GM12878 (cell line): ENCODE results near the gene CYP8B1. TPM values are rescaled to one million over a fixed set of nuclear protein-coding genes. Genes with fewer than 3 reads are reported as not detected.

Experiments used
- ATAC-seq: fragments of 200-7000 bp; cut with Tn5 transposase; 3 replicates; pipeline ENCODE4 v1.9.1; 2020; ENCODE audit warnings: mild to moderate bottlenecking, moderate library complexity
- BruUV-seq: library from RNA; stranded (reverse); fragments of 400-500 nt; replicated peaks from 2 replicates; lab custom pipeline; 2021; lab: Mats Ljungman, UMichigan
- CTCF ChIA-PET: fragments of 300-600 bp; sonication (Branson Sonifier 250); formaldehyde crosslinking; extraction: SDS; loops from one replicate; lab custom pipeline; 2021; ENCODE audit warnings: inconsistent platforms; lab: Yijun Ruan, JAX
- POLR2A ChIA-PET: fragments of 350-600 bp; formaldehyde crosslinking; extraction: SDS; loops from one replicate; lab custom pipeline; 2021; ENCODE audit warnings: inconsistent platforms; lab: Charles Lee
- RAD21 ChIA-PET: fragments of 300-600 bp; sonication (Branson Sonifier 250); formaldehyde crosslinking; loops from one replicate; lab custom pipeline; 2023; ENCODE audit warnings: antibody characterized with exemption; ENCODE audit not compliant: unreplicated experiment; lab: Charles Lee
- SMC1A ChIA-PET: fragments of 300-600 bp; sonication (Branson Sonifier 250); formaldehyde crosslinking; loops from one replicate; lab custom pipeline; 2023; ENCODE audit not compliant: unreplicated experiment, uncharacterized antibody; lab: Charles Lee
- DNase-seq: peaks from one replicate; pipeline ENCODE4 v3.0.0-alpha.2; 2011; ENCODE audit warnings: low read depth, low spot score
- FAIRE-seq: peaks from 3 replicates; lab custom pipeline; 2011; peaks lifted over from hg19 to GRCh38; lab: Jason Lieb, UNC
- H2AFZ ChIP-seq: 2 replicates; pipeline ENCODE4 v1.6.0; 2011; ENCODE audit warnings: low read depth, low read length, control low read depth; ENCODE audit not compliant: control insufficient read depth
- H3K27ac ChIP-seq: 2 replicates; pipeline ENCODE4 v1.5.1; 2011; ENCODE audit warnings: control low read depth; ENCODE audit not compliant: control insufficient read depth, insufficient read depth
- H3K27me3 ChIP-seq, 2 experiments: replicated peaks in 1 of 2; 2 replicates each; pipeline versions ENCODE4 v1.6.0 to v1.6.1; 2011; ENCODE audit warnings: low read length in 1 of 2; ENCODE audit not compliant: control insufficient read depth in 2 of 2, insufficient read depth in 2 of 2
- H3K36me3 ChIP-seq, 2 experiments: 2 replicates each; pipeline ENCODE4 v1.5.1; 2011; ENCODE audit warnings: low read length in 1 of 2; ENCODE audit not compliant: control insufficient read depth in 2 of 2, insufficient read depth in 2 of 2
- H3K4me1 ChIP-seq: 2 replicates; pipeline ENCODE4 v1.6.1; 2011; ENCODE audit warnings: mild to moderate bottlenecking, low read length, moderate library complexity, mixed read lengths; ENCODE audit not compliant: control insufficient read depth, insufficient read depth
- H3K4me2 ChIP-seq: 2 replicates; pipeline ENCODE4 v1.6.0; 2011; ENCODE audit warnings: control low read depth; ENCODE audit not compliant: control insufficient read depth, insufficient read depth
- H3K4me3 ChIP-seq: fragments of 200-600 bp; sonication (generic); 2 replicates; pipeline ENCODE4 v1.5.1; 2016
- H3K79me2 ChIP-seq: 2 replicates; pipeline ENCODE4 v1.6.0; 2011; ENCODE audit warnings: low read length; ENCODE audit not compliant: control insufficient read depth, insufficient read depth
- H3K9ac ChIP-seq: 2 replicates; pipeline ENCODE4 v1.8.0; 2011; ENCODE audit warnings: low read length, control low read depth, mixed read lengths; ENCODE audit not compliant: control insufficient read depth, insufficient read depth
- H3K9me3 ChIP-seq: replicated peaks from 3 replicates; pipeline ENCODE4 v1.5.1; 2011; ENCODE audit warnings: mild to moderate bottlenecking, low read length; ENCODE audit not compliant: control insufficient read depth, insufficient read depth
- H4K20me1 ChIP-seq: 2 replicates; pipeline ENCODE4 v1.6.0; 2011; ENCODE audit not compliant: control insufficient read depth, insufficient read depth
- BCL11A ChIP-seq: IDR thresholded peaks from 2 replicates; pipeline ENCODE4 v1.6.1; 2011; ENCODE audit warnings: low read depth, low read length
- BHLHE40 ChIP-seq, 2 experiments: fragments of 450-650 bp in 1 of 2; IDR thresholded peaks; 2 replicates each; pipeline ENCODE4 v1.6.1; 2011 to 2017; ENCODE audit warnings: low read depth in 2 of 2, borderline replicate concordance in 1 of 2, improper control_type of control experiment in 1 of 2, low read length in 1 of 2, mild to moderate bottlenecking in 1 of 2
- BRCA1 ChIP-seq: IDR thresholded peaks from 2 replicates; pipeline ENCODE4 v1.6.1; 2011; ENCODE audit warnings: low read depth, low read length, improper control_type of control experiment
- HDAC2 ChIP-seq: fragments of 200-600 bp; sonication (generic); IDR thresholded peaks from 2 replicates; pipeline ENCODE4 v1.6.1; 2017
- JUND ChIP-seq: IDR thresholded peaks from 2 replicates; pipeline ENCODE4 v1.6.1; 2012; ENCODE audit warnings: low read depth, mild to moderate bottlenecking, low read length, improper control_type of control experiment, moderate library complexity
- MYC ChIP-seq: IDR thresholded peaks from 2 replicates; pipeline ENCODE4 v1.6.1; 2011; ENCODE audit warnings: mild to moderate bottlenecking, low read length, moderate library complexity, inconsistent platforms; ENCODE audit not compliant: insufficient read depth, insufficient replicate concordance, insufficient read length, severe bottlenecking
- NR2F1 ChIP-seq: fragments of 450-650 bp; conservative IDR thresholded peaks from 2 replicates; pipeline ENCODE4 v1.6.1; 2017; ENCODE audit warnings: mild to moderate bottlenecking
- POLR2AphosphoS5 ChIP-seq: IDR thresholded peaks from 2 replicates; pipeline ENCODE4 v1.6.1; 2011; ENCODE audit warnings: mild to moderate bottlenecking, low read length, inconsistent platforms
- RB1 ChIP-seq: fragments of 450-650 bp; formaldehyde crosslinking; IDR thresholded peaks from 2 replicates; pipeline ENCODE4 v1.6.1; 2017; ENCODE audit warnings: mild to moderate bottlenecking, borderline replicate concordance
- SREBF1 ChIP-seq: IDR thresholded peaks from 2 replicates; pipeline ENCODE4 v1.6.1; 2012; ENCODE audit warnings: mild to moderate bottlenecking, low read length
- STAT3 ChIP-seq: IDR thresholded peaks from 2 replicates; pipeline ENCODE4 v1.6.1; 2011; ENCODE audit warnings: low read depth, low read length, improper control_type of control experiment
- WRNIP1 ChIP-seq: IDR thresholded peaks from 2 replicates; pipeline ENCODE4 v1.6.1; 2011; ENCODE audit warnings: low read depth, low read length, improper control_type of control experiment, borderline replicate concordance
- ZNF622 ChIP-seq: fragments of 450-650 bp; IDR thresholded peaks from 2 replicates; pipeline ENCODE4 v1.6.1; 2017; ENCODE audit warnings: mild to moderate bottlenecking, inconsistent platforms
- ZNF687 ChIP-seq: fragments of 450-650 bp; IDR thresholded peaks from 2 replicates; pipeline ENCODE4 v1.6.1; 2017; ENCODE audit warnings: mild to moderate bottlenecking, moderate library complexity
- WGBS: methylation state at CpG from one replicate; pipeline ENCODE4 v1.1.6; 2016; ENCODE audit warnings: low lambda C conversion rate; ENCODE audit not compliant: insufficient replicate concordance, insufficient coverage; ENCODE audit errors: missing lambda C conversion rate; 5-methylcytosine and 5-hydroxymethylcytosine counted together
- in situ Hi-C: fragments of 300-500 bp; cut with MboI; formaldehyde crosslinking; loops from 9 replicates; pipeline ENCODE4 v1.14.3; 2018; ENCODE audit warnings: mixed read lengths
- intact Hi-C: fragments of 100-400 bp; cut with micrococcal nuclease; formaldehyde crosslinking; loops from one replicate; pipeline ENCODE4 v1.14.2; 2022; ENCODE audit not compliant: unreplicated experiment
- polyA plus RNA-seq, 11 experiments: library from polyadenylated mRNA; depleted of rRNA in 4 of 11; unstranded in 6 of 11; stranded (reverse) in 5 of 11; fragments of >200 nt; fragmentation: Nextera tagmentation in 4 of 11; fragmentation: Illumina TruSeq in 1 of 11; extraction: Ambion mirVana in 4 of 11; extraction: Trizol in 1 of 11; gene quantifications; 1 replicate in 1 of 11; 2 replicates in 10 of 11; pipeline versions ENCODE4 v1.2.1 to v1.2.3, GENCODE V29; 2011 to 2016; ENCODE audit warnings: inconsistent platforms in 2 of 11, missing spikeins in 2 of 11, low read depth in 1 of 11
- total RNA-seq, 4 experiments: library from RNA; depleted of rRNA in 3 of 4; stranded (reverse); fragments of >200 nt in 3 of 4; fragmentation: Illumina TruSeq in 1 of 4; extraction: Trizol in 1 of 4; gene quantifications; 2 replicates each; pipeline versions ENCODE4 v1.2.1 to v1.2.3, GENCODE V29; 2013 to 2021
- TF ChIP-seq, protein P1 (sequence below): IDR thresholded peaks from 2 replicates; pipeline ENCODE4 v1.6.1; 2011; ENCODE audit warnings: low read depth, low read length, improper control_type of control experiment, borderline replicate concordance

Gene CYP8B1
- total and polyA plus RNA-seq, 10 of the 15 experiments (the other 5 are each of a cell fraction or from before 2014, with no cell fraction given) = 0.08 TPM; not detected in 9

DNA sequence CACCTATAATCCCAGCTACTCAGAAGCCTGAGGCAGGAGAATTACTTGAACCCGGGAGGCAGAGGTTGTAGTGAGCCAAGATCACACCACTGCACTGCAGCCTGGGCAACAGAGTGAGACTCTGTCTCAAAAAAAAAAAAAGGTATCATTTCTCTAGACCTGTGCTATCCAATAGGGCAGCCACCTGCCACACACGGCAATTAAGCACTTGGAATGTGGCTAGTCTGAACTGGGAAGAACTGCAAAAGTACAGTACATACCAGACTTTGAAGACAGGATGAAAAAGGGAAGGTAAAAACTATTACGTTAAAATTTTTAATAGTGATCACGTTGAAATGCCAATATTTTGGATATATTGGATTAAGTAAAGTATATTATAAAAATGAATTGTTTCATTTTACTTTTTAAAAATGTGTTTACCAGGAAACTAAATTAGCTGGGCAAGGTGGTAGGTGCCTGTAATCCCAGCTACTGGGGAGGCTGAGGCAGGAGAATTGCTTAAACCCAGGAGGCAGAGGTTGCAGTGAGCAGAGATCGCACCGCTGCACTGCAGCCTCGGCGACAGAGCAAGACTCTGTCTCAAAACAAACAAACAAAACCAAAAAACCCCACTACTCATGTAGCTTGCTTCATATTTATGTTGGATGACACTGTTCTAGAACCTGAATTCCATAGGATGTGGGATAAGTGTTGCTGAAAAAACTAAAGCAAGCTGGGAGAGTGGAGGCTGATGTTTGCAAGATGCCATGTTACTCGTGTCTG, 2.3 kb downstream of the CYP8B1 start (continued):
- TF ChIP-seq JUND (no peak), WRNIP1 (no peak), HDAC2 (no peak), RB1 (no peak), SREBF1 (no peak), ZNF687 (no peak)

- no peak for DNase-seq
- H3K27ac ChIP-seq = no peak overlapping the region
- CTCF ChIA-PET = interaction anchor here (0.6 kb wide), 1 partner anchor 33 kb away, joined by 3 read pairs; no protein-coding TSS in a partner anchor
- H3K9ac ChIP-seq = no peak overlapping the region
- no peaks in the 10 kb centered on the region for H3K79me2 ChIP-seq
- TF ChIP-seq, protein P1, sequence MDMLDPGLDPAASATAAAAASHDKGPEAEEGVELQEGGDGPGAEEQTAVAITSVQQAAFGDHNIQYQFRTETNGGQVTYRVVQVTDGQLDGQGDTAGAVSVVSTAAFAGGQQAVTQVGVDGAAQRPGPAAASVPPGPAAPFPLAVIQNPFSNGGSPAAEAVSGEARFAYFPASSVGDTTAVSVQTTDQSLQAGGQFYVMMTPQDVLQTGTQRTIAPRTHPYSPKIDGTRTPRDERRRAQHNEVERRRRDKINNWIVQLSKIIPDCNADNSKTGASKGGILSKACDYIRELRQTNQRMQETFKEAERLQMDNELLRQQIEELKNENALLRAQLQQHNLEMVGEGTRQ = no peak
- TF ChIP-seq STAT3 (no peak), BCL11A (no peak), NR2F1 (no peak), ZNF622 (no peak), MYC (no peak), POLR2AphosphoS5 (no peak), BRCA1 (no peak), BHLHE40 (IDR thresholded peaks at IDR 0.05; ENCODE audit: borderline replicate concordance in 1 of 2, low read depth in 2 of 2, low read length in 1 of 2) (no peak)
- TF ChIP-seq, all 136 proteins: peak for 0
- ChIA-PET POLR2A (no interaction called here), RAD21 (no interaction called here), SMC1A (no interaction called here)
- H2AFZ ChIP-seq = no peak overlapping the region
- H3K36me3 ChIP-seq = no peaks in the 10 kb centered on the region
- H3K4me1 ChIP-seq = no peaks in the 10 kb centered on the region
- no peak for FAIRE-seq
- intact Hi-C loops (no loop called here), in situ Hi-C loops (no loop called here)
- H3K4me3 ChIP-seq = no peak overlapping the region
- no peak overlapping the region for H3K4me2 ChIP-seq
- H3K9me3 ChIP-seq = no peaks in the 10 kb centered on the region
- 9% methylated on average over 1 of the region's 1 CpG for WGBS
- no peaks in the 10 kb centered on the region for H3K27me3 ChIP-seq
- no peaks in the 10 kb centered on the region for H4K20me1 ChIP-seq
- no TSS peak for BruUV-seq
- ATAC-seq = no peak
Observed at GRCh38 chr3:42872718-42873117, 3.0 kb downstream of the CYP8B1 start.
